SH-SY5Y (cell line): ENCODE measurements around the gene DNAI4.

Source experiments
- GATA2 ChIP-seq: IDR thresholded peaks from 2 replicates; pipeline ENCODE4 v1.6.1; 2011; ENCODE audit warnings: mild to moderate bottlenecking, low read depth, low read length
- GATA3 ChIP-seq: IDR thresholded peaks from 2 replicates; pipeline ENCODE4 v1.6.1; 2011; ENCODE audit warnings: low read depth, mild to moderate bottlenecking, low read length, moderate library complexity

DNA sequence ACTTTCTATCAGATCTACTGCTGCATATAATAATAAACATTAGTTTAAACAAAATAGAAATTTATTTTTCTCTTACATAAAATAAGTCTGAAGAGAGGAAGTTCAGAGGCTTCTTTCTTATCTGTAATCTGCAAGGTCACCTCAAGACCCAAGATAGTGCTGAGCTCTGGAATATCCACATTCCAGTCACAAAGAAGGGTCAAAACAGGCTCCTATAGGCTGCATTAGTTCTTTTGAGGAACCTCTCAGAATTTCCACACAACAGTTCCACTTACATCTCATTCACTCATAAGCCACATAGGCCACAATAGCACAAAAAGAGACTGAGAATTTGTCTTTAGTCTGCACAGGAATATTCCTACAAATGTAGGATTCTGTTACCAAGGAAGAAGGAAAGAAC lies 157.0 kb downstream of the DNAI4 start:
- TF ChIP-seq GATA2: no peak
- TF ChIP-seq GATA3: no peak
